ENCODE measurements around the gene C3. TPM values are rescaled to one million over a fixed set of nuclear protein-coding genes. Genes with fewer than 3 reads are reported as not detected.

Gene C3
- total and polyA plus RNA-seq, 2 of the 13 experiments (the other 11 are each of a cell fraction or from before 2014, with no cell fraction given), result 1,455 to 6,272 TPM

DNA sequence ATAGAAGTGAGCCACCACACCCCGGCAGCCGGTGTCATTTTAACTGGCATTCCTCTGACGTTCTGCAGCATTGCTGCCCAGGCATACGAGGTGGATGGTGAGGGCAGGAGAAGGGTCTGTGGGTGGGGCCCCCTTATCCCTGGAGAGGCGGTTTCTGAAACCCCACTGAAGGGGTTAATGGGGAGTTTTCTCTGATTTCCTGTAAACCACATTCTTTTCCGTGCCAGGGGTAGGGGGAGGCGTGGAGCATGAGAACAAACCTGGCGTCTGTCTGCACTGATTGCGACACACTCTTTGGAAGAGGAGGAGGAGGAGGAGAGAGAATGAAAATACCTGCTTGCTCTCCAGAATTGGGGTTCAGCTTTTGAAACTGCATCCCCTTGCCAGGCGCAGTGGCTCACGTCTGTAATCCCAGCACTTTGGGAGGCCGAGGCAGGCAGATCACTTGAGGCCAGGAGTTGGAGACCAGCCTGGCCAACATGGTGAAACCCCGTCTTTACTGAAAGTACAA is 2.7 kb upstream of the C3 start (continued):
- TF ChIP-seq, protein P1, sequence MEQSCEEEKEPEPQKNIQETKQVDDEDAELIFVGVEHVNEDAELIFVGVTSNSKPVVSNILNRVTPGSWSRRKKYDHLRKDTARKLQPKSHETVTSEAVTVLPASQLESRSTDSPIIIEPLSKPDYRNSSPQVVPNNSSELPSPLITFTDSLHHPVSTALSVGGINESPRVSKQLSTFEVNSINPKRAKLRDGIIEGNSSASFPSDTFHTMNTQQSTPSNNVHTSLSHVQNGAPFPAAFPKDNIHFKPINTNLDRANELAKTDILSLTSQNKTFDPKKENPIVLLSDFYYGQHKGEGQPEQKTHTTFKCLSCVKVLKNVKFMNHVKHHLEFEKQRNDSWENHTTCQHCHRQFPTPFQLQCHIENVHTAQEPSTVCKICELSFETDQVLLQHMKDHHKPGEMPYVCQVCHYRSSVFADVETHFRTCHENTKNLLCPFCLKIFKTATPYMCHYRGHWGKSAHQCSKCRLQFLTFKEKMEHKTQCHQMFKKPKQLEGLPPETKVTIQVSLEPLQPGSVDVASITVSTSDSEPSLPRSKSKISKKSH (CRISPR knock-in tag; IDR thresholded peaks at IDR 0.05; ENCODE audit: borderline replicate concordance), result no peak
- TF ChIP-seq NR2C2 (CRISPR knock-in tag; IDR thresholded peaks at IDR 0.05; ENCODE audit: borderline replicate concordance) (peak; percentile 71), PAX8 (CRISPR knock-in tag; IDR thresholded peaks at IDR 0.05; ENCODE audit: borderline replicate concordance) (no peak), SIN3A (IDR thresholded peaks at IDR 0.05; ENCODE audit: borderline replicate concordance, low read depth, low read length) (peak; percentile 69; the same call in 1 of the 2 replicates), PAWR (CRISPR knock-in tag; IDR thresholded peaks at IDR 0.05; ENCODE audit: borderline replicate concordance) (no peak), FOSL1 (CRISPR knock-in tag; IDR thresholded peaks at IDR 0.05; ENCODE audit: borderline replicate concordance) (no peak), KLF11 (CRISPR knock-in tag; IDR thresholded peaks at IDR 0.05) (0 out of 2 replicates have a peak, but pooled peaks have one; percentile 52), JUNB (CRISPR knock-in tag; IDR thresholded peaks at IDR 0.05; ENCODE audit: borderline replicate concordance) (no peak), THAP11 (CRISPR knock-in tag; IDR thresholded peaks at IDR 0.05) (peak; percentile 82), ZNF501 (CRISPR knock-in tag; IDR thresholded peaks at IDR 0.05) (peak; percentile 29; the same call in 1 of the 2 replicates), PAF1 (CRISPR knock-in tag; IDR thresholded peaks at IDR 0.05) (no peak), SAP130 (CRISPR knock-in tag; IDR thresholded peaks at IDR 0.05; ENCODE audit: low read depth) (peak; percentile 90), RBM22 (optimal IDR thresholded peaks at IDR 0.05; ENCODE audit: low read length) (no peak), HNF4A (CRISPR knock-in tag; IDR thresholded peaks at IDR 0.05) (peak; percentile 27; the same call in 1 of the 2 replicates), ZNF124 (CRISPR knock-in tag; IDR thresholded peaks at IDR 0.05) (no peak), NFE2 (CRISPR knock-in tag; IDR thresholded peaks at IDR 0.05) (no peak), SP1 (IDR thresholded peaks at IDR 0.05) (no peak), SP1 (CRISPR knock-in tag; IDR thresholded peaks at IDR 0.05) (no peak)
- TF ChIP-seq, protein P2, sequence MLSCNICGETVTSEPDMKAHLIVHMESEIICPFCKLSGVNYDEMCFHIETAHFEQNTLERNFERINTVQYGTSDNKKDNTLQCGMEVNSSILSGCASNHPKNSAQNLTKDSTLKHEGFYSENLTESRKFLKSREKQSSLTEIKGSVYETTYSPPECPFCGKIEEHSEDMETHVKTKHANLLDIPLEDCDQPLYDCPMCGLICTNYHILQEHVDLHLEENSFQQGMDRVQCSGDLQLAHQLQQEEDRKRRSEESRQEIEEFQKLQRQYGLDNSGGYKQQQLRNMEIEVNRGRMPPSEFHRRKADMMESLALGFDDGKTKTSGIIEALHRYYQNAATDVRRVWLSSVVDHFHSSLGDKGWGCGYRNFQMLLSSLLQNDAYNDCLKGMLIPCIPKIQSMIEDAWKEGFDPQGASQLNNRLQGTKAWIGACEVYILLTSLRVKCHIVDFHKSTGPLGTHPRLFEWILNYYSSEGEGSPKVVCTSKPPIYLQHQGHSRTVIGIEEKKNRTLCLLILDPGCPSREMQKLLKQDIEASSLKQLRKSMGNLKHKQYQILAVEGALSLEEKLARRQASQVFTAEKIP (CRISPR knock-in tag; IDR thresholded peaks at IDR 0.05; ENCODE audit: borderline replicate concordance), result no peak
- TF ChIP-seq, protein P3, sequence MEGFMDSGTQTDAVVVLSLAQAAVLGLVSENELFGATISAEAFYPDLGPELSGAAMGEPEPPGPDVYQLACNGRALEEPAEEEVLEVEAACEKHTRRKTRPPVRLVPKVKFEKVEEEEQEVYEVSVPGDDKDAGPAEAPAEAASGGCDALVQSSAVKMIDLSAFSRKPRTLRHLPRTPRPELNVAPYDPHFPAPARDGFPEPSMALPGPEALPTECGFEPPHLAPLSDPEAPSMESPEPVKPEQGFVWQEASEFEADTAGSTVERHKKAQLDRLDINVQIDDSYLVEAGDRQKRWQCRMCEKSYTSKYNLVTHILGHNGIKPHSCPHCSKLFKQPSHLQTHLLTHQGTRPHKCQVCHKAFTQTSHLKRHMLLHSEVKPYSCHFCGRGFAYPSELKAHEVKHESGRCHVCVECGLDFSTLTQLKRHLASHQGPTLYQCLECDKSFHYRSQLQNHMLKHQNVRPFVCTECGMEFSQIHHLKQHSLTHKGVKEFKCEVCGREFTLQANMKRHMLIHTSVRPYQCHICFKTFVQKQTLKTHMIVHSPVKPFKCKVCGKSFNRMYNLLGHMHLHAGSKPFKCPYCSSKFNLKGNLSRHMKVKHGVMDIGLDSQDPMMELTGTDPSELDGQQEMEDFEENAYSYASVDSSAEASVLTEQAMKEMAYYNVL (CRISPR knock-in tag; IDR thresholded peaks at IDR 0.05; ENCODE audit: borderline replicate concordance), result peak; percentile 89; the same call in 1 of the 2 replicates
- TF ChIP-seq, protein P4, sequence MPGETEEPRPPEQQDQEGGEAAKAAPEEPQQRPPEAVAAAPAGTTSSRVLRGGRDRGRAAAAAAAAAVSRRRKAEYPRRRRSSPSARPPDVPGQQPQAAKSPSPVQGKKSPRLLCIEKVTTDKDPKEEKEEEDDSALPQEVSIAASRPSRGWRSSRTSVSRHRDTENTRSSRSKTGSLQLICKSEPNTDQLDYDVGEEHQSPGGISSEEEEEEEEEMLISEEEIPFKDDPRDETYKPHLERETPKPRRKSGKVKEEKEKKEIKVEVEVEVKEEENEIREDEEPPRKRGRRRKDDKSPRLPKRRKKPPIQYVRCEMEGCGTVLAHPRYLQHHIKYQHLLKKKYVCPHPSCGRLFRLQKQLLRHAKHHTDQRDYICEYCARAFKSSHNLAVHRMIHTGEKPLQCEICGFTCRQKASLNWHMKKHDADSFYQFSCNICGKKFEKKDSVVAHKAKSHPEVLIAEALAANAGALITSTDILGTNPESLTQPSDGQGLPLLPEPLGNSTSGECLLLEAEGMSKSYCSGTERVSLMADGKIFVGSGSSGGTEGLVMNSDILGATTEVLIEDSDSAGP (CRISPR knock-in tag; IDR thresholded peaks at IDR 0.05; ENCODE audit: borderline replicate concordance), result no peak
- TF ChIP-seq, protein P5, sequence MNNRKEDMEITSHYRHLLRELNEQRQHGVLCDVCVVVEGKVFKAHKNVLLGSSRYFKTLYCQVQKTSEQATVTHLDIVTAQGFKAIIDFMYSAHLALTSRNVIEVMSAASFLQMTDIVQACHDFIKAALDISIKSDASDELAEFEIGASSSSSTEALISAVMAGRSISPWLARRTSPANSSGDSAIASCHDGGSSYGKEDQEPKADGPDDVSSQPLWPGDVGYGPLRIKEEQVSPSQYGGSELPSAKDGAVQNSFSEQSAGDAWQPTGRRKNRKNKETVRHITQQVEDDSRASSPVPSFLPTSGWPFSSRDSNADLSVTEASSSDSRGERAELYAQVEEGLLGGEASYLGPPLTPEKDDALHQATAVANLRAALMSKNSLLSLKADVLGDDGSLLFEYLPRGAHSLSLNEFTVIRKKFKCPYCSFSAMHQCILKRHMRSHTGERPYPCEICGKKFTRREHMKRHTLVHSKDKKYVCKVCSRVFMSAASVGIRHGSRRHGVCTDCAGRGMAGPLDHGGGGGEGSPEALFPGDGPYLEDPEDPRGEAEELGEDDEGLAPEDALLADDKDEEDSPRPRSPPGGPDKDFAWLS (CRISPR knock-in tag; IDR thresholded peaks at IDR 0.05; ENCODE audit: borderline replicate concordance), result no peak
